ENCODE measurements around the gene NFATC2.
A peak's percentile ranks its signal among the peaks of the same experiment; 100 is the strongest.

Gene NFATC2

GRCh38 chr20:51372966-51373365 is 169.6 kb downstream of the NFATC2 start:
- no peak for DNase-seq

DNA sequence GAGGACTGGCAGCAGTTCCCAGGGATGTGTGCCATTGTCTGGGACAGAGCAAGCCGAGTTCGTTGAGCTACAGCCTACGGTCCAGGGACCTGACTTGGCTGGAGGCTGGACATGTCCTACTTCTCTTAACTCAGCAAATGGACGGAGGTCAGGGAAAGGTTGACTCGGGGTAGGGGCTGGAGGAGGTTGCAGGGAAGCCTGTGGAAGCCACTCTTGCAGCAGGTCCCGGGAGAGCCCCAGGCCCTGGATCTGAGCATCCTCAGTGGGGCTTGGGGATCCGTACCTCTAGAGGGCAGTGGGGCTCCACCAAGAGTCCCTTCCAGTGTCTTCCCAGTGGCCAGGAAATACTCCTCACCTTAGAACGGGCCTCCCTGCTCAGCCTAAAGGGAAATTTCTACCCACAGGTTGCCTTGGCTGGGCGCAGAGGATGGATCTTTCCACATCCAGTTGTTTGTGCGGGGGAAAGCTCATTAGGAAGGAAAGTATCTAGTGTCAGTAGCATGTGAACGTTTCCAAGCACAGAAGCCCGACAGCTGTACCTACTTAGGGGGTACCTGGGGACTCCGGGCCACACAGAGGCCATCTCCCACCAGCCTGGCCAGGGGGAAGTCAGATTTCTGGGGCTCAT is 170.2 kb downstream of the NFATC2 start:
- DNase-seq: peak; percentile 15 to 52 (median 33)

- DNase-seq: no peak
Observed at GRCh38 chr20:51371720-51372119, 170.8 kb downstream of the NFATC2 start.

DNA sequence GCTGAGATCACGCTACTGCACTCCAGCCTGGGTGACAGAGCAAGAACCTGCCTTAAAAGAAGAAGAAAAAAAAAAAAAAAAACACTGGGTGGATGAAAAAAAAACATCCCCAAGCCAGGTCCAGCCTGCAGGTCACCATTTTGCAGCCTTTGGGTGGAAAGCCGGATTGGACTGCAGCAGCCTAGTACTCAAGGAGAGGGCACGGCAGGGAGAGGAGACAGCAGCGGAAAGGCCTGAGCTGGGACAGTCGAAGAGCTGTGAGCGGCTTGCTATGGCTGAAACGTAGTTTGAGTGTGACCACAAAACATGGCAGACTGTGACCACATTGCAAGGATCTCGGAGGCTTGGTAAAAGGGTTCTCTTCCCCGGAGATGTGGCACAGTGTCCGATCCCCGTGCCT is 173.0 kb downstream of the NFATC2 start:
- DNase-seq: no peak

GRCh38 chr20:51368461-51369211 is 173.9 kb downstream of the NFATC2 start:
- no peak for DNase-seq

DNA sequence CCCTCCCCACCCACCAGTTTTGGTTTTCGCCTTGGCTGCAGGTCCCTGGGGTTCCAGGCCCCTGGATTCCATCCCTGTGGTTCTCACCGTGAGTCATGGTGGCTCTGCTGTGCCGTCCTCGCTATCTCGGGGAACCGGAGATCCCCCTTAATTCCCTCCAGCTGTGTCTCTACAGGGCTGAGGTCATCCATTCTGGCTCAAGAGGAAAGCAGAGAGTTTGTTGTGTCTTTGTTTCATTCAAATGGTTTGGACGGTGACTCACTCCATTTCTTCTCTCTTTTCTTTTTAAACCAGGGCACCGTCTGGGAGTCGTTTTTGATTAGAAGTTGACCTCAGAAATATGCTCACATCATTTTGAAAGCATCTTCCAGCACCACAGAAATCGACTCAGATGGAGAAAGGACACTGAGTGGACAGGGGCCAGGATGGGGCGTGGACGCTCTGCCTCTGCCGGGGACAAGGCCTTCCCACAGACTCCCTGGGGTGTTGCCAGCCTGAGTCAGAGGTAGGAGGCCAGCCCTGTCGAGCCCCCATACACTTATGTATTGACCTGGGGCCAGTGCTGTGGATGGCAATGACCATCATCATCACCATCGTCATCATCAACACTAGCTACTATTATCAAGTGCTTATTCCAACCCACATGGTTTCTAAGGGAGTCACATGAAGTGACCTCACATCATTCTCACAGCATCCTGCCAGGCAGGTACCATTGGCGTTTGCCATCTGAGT is 176.2 kb downstream of the NFATC2 start:
- DNase-seq: no peak

- no peak for DNase-seq
Observed at GRCh38 chr20:51365670-51366069, 176.8 kb downstream of the NFATC2 start.

DNA sequence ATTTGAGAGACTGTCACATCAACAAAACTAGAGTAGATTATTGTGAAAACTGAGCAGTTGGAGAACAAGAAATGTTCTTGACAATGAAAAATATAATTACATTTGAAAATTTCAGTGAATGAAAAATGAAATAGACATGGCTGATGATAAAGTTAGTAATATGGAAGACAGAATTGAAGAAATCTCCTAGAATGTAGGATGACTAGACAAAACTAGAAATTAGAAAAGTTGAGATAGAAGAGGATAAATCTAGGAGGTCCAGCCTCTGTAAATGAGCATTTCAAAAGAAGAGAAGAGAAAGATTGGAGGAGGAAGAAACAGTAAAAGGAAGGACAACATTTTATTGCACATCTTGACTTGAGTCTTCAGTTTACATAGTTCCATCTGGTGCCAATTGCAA is 178.7 kb downstream of the NFATC2 start:
- DNase-seq: no peak

- peak in 1 of 5 donors; percentile 26 for DNase-seq
Observed at GRCh38 chr20:51363378-51363777, 179.1 kb downstream of the NFATC2 start.

GRCh38 chr20:51362254-51362653 is 180.3 kb downstream of the NFATC2 start:
- no peak for DNase-seq

DNA sequence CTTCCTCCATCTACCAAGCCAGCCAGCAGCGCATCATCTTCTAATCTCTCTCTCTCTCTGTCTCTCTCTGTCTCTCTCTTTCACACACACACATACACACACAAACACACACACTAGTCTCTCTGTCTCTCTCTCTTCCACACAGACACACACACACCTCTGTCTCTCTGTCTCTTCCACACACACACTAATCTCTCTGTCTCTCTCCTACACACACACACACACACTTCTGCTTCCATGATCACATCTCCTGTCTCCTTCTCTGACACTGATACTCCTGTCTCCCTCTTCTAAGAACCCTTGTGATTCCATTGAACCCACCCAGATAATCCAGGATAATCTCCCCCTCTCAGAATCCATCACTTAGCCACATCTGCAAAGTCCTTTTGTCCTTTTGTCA is 181.3 kb downstream of the NFATC2 start:
- no peak for DNase-seq

DNA sequence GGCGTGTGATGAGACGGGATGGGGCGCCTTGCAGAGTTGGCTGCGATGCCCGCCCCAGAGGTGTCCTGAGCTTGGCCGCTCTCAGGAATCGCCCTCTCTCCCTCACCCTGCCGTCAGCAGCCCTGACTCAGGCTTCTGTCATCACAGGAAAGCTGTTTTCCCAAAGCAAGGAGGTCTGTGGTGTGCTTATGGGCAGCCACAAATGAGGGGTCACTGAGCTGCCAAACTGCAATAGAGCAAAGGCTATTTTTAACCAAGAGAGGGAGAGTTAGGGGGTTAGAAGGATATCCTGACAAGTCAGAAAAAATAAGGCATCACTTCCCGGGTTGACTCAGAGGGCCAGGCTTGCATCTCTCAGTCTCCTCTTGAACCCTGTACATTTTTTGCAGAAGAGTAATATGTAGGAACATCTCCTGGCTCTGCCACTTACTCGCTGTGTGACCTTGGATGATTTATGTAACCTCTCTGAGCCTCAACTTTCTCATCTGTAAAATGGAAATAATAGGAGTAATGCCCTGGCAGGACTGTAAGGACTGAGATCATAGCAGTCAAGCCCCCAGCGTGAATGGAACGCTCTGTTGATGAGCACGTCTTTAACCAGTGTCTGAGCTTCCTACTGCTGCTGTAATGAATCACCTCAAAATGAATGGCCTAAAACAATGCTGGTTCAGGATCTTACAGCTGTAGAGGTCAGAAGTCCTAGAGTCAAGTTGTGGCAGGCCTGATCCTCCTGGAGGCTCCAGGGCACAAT is 181.9 kb downstream of the NFATC2 start:
- DNase-seq: no peak

GRCh38 chr20:51359947-51360346 is 182.6 kb downstream of the NFATC2 start:
- no peak for DNase-seq

DNA sequence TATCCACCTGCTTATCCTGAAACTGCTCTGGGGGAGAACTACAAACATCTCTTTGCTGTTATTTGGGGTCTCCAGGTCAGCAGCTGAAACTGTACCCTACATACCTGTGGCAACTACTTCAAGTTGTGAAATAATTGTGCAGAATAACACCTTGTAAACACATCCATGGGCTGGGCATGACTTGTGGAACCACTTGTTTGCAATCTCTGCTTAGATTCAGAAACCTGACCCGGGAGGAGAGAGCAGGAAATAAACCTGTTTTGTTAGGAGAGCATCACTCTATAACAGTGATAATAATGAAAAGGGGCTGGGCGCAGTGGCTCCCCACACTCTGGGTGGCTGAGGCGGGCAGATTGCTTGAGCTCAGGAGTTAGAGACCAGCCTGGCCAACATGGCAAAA is 183.1 kb downstream of the NFATC2 start:
- no peak for DNase-seq

- DNase-seq: no peak
Observed at GRCh38 chr20:51358032-51358724, 184.3 kb downstream of the NFATC2 start.

GRCh38 chr20:51357543-51357942 is 185.0 kb downstream of the NFATC2 start:
- DNase-seq: no peak

DNA sequence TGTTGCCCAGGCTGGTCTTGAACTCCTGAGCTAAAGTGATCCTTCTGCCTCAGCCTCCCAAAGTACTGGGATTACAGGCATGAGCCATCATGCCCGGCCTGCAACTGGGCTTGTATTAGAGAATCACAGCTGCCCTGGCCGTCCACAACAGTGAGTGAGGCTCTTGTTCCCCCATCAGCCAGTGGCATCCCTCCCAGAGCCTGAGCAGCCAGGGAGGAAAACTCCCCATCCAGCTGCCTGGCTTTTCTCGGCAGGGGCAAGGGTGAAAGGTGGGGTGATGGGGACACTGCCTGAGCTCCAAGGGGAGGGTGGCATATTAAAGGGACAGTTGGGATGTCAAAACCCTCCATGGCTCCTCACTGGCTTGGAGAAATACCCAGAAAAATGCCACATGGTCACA is 185.6 kb downstream of the NFATC2 start:
- DNase-seq: no peak

DNA sequence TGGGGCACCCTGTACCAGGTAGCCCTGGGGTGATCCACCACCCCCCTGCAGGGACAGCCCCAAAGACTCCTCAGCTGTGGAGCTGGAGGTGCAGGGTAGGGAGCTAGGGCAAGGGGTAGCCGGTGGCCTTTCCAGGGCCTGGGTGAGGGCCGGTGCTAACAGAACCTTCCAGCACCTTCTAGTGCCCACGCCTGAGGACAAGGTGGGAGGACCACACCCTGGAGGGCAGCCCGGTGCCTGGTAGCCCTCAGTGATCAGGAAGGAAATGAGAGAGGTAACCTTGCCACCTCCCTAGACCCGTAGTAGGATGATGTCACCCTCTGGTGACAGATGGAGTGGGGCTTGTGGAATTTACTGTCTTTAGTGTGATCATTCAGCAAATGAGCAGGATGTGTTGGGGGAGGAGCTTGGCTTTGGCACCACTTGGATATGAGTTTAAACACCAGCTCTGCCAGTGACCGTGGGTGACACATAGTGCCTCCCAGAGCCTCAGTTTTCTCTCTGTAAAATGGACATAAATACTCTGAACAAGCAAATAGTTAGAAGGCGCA is 187.7 kb downstream of the NFATC2 start:
- peak in 1 of 5 donors; percentile 22 for DNase-seq

- no peak for DNase-seq
Observed at GRCh38 chr20:51354191-51354768, 188.2 kb downstream of the NFATC2 start.

DNA sequence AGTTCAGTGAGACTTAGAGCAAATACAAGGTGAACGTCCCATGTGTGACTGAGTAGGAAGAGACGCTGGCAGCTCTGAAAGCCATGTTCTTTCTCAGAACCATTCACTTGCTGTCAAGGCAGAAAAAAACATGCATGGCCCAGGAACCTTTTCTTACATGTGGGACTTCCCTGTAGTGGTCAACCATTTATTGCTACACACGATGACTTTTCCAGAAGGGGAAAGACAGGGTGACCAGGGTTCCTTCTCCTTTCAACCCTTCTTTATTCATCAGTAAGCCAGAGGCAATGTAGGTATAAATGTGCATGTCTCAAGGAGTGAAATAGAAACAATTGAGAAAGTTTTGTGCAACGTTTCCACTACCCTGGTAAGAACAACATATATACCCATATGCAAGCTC is 189.0 kb downstream of the NFATC2 start:
- DNase-seq: no peak

- no peak for DNase-seq
Observed at GRCh38 chr20:51352791-51353190, 189.7 kb downstream of the NFATC2 start.

Data from T-helper 1 cell (primary cell).